Parathyroid adenoma (tissue), 2 donors: ENCODE measurements around the gene EME1.

Source experiments
- H2AFZ ChIP-seq: fragments of 300-600 bp; sonication (generic); one replicate; pipeline ENCODE4 v1.7.0; 2017; ENCODE audit warnings: antibody characterized with exemption, mild to moderate bottlenecking
- H3K27ac ChIP-seq: fragments of 300-600 bp; sonication (generic); one replicate; pipeline ENCODE4 v1.7.0; 2017
- H3K27me3 ChIP-seq: fragments of 300-600 bp; sonication (generic); one replicate; pipeline ENCODE4 v1.7.0; 2017; ENCODE audit warnings: low read length; ENCODE audit not compliant: control insufficient read depth, insufficient read depth
- H3K36me3 ChIP-seq: fragments of 300-600 bp; sonication (generic); one replicate; pipeline ENCODE4 v1.7.0; 2017; ENCODE audit warnings: low read length; ENCODE audit not compliant: control insufficient read depth, insufficient read depth
- H3K4me1 ChIP-seq: fragments of 300-600 bp; sonication (generic); one replicate; pipeline ENCODE4 v1.7.0; 2017; ENCODE audit warnings: control low read depth
- H3K4me2 ChIP-seq: fragments of 300-600 bp; sonication (generic); one replicate; pipeline ENCODE4 v1.7.0; 2017; ENCODE audit warnings: low read length
- H3K4me3 ChIP-seq: fragments of 300-600 bp; sonication (generic); one replicate; pipeline ENCODE4 v1.7.0; 2017; ENCODE audit warnings: low read depth, low read length
- H3K79me2 ChIP-seq: fragments of 300-600 bp; sonication (generic); one replicate; pipeline ENCODE4 v1.7.0; 2017; ENCODE audit warnings: control low read depth
- H3K9ac ChIP-seq: fragments of 300-600 bp; sonication (generic); one replicate; pipeline ENCODE4 v1.7.0; 2017; ENCODE audit warnings: mild to moderate bottlenecking
- H3K9me3 ChIP-seq: fragments of 300-600 bp; sonication (generic); one replicate; pipeline ENCODE4 v1.7.0; 2017; ENCODE audit warnings: low read length; ENCODE audit not compliant: control insufficient read depth
- TF ChIP-seq, protein P1 (sequence below): fragments of 300-600 bp; sonication (generic); IDR thresholded peaks from one replicate; pipeline ENCODE4 v1.7.0; 2017; ENCODE audit warnings: antibody characterized with exemption, mild to moderate bottlenecking
- donor health status: primary hyperparathyroidism.

Gene EME1

DNA sequence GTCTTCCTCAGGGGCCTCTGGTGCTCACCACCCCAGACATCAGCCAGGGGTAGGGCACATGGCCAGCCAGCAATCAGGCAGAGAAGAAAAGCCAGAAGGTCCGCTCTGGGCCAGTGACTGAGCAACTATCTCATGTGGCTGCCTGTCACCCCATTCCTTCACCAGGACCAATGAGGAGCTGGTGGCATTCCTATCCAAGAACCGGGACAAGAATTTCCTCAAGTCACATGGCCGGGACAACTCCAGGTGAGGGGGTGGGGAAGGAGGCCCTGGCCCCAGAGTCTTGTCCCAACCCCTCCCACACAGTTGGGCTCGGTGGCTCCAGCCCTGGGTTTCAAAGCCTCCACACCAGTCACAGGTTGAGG, 17.7 kb upstream of the EME1 start:
- H3K36me3 ChIP-seq: no peaks in the 10 kb centered on the region
- TF ChIP-seq, protein P1, sequence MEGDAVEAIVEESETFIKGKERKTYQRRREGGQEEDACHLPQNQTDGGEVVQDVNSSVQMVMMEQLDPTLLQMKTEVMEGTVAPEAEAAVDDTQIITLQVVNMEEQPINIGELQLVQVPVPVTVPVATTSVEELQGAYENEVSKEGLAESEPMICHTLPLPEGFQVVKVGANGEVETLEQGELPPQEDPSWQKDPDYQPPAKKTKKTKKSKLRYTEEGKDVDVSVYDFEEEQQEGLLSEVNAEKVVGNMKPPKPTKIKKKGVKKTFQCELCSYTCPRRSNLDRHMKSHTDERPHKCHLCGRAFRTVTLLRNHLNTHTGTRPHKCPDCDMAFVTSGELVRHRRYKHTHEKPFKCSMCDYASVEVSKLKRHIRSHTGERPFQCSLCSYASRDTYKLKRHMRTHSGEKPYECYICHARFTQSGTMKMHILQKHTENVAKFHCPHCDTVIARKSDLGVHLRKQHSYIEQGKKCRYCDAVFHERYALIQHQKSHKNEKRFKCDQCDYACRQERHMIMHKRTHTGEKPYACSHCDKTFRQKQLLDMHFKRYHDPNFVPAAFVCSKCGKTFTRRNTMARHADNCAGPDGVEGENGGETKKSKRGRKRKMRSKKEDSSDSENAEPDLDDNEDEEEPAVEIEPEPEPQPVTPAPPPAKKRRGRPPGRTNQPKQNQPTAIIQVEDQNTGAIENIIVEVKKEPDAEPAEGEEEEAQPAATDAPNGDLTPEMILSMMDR: no peak

DNA sequence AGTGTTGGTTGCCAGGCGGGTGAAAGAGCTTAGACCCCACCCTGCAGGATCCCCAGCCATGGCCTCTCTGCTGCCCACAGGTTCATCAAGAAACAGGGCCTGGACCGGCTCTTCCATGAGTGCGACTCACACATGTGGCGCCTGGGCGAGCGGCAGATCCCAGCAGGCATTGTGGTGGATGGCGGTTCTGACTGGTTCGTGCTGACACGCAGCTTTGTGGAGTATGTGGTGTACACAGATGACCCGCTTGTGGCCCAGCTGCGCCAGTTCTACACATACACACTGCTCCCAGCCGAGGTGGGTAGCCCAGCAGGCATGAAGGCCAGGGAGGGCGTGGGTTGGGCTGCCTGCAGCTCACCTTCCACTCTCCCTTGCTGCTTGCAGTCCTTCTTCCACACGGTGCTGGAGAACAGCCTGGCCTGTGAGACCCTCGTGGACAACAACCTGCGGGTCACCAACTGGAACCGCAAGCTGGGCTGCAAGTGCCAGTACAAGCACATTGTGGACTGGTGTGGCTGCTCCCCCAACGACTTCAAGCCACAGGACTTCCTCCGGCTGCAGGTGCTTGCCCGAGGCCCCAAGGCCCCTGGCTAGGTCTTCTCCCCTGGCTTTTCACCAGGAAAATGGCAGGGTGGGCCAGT, 17.2 kb upstream of the EME1 start:
- Histone ChIP-seq H3K27ac (no peak overlapping the region), H2AFZ (no peak overlapping the region), H3K36me3 (no peaks in the 10 kb centered on the region), H3K79me2 (peaks cover 3% of the 10 kb centered on the region), H3K4me1 (no peaks in the 10 kb centered on the region), H3K4me2 (no peak overlapping the region), H3K27me3 (no peaks in the 10 kb centered on the region), H3K4me3 (no peak overlapping the region), H3K9me3 (no peaks in the 10 kb centered on the region), H3K9ac (no peak overlapping the region)
- TF ChIP-seq, protein P1: no peak

More for the DNA sequence above, 17.7 kb upstream of the EME1 start:
- Histone ChIP-seq H3K9ac (no peak overlapping the region), H3K4me2 (no peak overlapping the region), H3K4me3 (no peak overlapping the region), H3K4me1 (no peaks in the 10 kb centered on the region), H2AFZ (no peak overlapping the region), H3K9me3 (no peaks in the 10 kb centered on the region), H3K27ac (no peak overlapping the region), H3K27me3 (no peaks in the 10 kb centered on the region), H3K79me2 (peaks cover 3% of the 10 kb centered on the region)

DNA sequence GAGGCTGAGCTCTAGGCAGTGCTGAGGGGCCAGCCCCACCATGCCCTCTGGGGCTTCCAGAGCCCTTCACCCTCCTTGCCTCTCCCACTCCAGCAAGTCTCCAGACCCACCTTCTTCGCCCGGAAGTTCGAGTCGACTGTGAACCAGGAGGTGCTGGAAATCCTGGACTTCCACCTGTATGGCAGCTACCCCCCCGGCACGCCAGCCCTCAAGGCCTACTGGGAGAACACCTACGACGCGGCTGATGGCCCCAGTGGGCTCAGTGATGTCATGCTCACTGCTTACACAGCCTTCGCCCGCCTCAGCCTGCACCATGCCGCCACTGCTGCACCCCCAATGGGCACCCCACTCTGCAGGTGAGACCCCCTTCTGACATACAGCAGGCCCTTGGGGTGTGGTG, 16.6 kb upstream of the EME1 start:
- Histone ChIP-seq H3K79me2 (peaks cover 3% of the 10 kb centered on the region), H3K4me1 (no peaks in the 10 kb centered on the region), H3K4me3 (no peak overlapping the region), H3K9ac (no peak overlapping the region), H2AFZ (no peak overlapping the region), H3K27ac (no peak overlapping the region), H3K9me3 (no peaks in the 10 kb centered on the region), H3K4me2 (no peak overlapping the region), H3K27me3 (no peaks in the 10 kb centered on the region), H3K36me3 (no peaks in the 10 kb centered on the region)
- TF ChIP-seq, protein P1: no peak

DNA sequence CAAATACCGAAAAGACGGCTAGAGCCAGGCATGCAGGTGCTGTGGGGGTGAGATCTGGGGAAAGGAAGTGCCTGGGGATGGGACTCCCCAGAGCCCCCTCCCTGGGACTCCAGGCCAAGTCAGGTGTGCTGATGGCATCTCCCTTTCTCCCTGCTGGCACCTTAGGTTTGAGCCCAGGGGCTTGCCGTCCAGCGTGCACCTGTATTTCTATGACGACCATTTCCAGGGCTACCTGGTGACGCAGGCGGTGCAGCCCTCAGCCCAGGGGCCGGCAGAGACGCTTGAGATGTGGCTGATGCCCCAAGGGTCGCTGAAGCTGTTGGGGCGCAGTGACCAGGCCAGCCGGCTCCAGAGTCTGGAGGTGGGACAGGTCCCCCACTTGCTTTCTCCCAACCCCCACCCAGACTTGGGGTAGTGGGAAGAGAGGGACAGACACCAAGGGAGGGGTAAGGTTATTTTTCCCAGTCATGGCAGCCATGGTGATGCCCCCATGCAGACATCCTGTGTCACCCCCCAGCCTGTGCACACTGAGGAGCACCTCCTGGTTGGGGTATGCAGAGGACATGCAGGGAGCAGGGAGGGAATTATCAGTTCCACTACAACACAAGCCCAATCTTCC, 16.0 kb upstream of the EME1 start:
- peaks cover 3% of the 10 kb centered on the region for H3K79me2 ChIP-seq
- TF ChIP-seq, protein P1: no peak
- no peaks in the 10 kb centered on the region for H3K4me1 ChIP-seq
- H3K9ac ChIP-seq: no peak overlapping the region
- H3K27ac ChIP-seq: no peak overlapping the region
- H3K9me3 ChIP-seq: no peaks in the 10 kb centered on the region
- H3K4me3 ChIP-seq: no peak overlapping the region
- no peak overlapping the region for H3K4me2 ChIP-seq
- H2AFZ ChIP-seq: no peak overlapping the region
- H3K27me3 ChIP-seq: no peaks in the 10 kb centered on the region
- no peaks in the 10 kb centered on the region for H3K36me3 ChIP-seq

DNA sequence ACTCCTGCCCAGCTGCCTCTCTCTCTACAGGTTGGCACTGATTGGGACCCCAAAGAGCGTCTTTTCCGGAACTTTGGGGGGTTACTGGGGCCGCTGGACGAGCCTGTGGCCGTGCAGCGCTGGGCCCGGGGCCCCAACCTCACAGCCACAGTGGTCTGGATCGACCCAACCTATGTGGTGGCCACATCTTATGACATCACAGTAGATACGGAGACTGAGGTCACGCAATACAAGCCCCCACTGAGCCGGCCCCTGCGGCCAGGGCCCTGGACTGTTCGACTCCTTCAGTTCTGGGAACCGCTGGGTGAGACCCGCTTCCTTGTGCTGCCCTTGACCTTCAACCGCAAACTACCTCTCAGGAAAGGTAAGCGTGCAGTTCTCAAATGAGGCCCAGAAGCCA, 14.9 kb upstream of the EME1 start:
- TF ChIP-seq, protein P1: no peak
- Histone ChIP-seq H3K79me2 (peaks cover 3% of the 10 kb centered on the region), H3K27me3 (no peaks in the 10 kb centered on the region)

More for the DNA sequence above, 14.9 kb upstream of the EME1 start:
- H3K27ac ChIP-seq: no peak overlapping the region
- no peaks in the 10 kb centered on the region for H3K36me3 ChIP-seq
- H3K4me1 ChIP-seq: peaks cover 6% of the 10 kb centered on the region
- H3K4me3 ChIP-seq: no peak overlapping the region
- no peaks in the 10 kb centered on the region for H3K9me3 ChIP-seq
- no peak overlapping the region for H2AFZ ChIP-seq
- H3K9ac ChIP-seq: no peak overlapping the region
- H3K4me2 ChIP-seq: no peak overlapping the region
